ENCODE results near the gene MBD3L5. TPM values are rescaled to one million over a fixed set of nuclear protein-coding genes. Genes with fewer than 3 reads are reported as not detected.
A peak's percentile ranks its signal among the peaks of the same experiment; 100 is the strongest.

The MBD3L5 gene
- total and polyA plus RNA-seq, 4 donors: not detected

- no peak for TF ChIP-seq EGR1 (IDR thresholded peaks at IDR 0.05; ENCODE audit: low read depth in 2 of 2)
Measured at GRCh38 chr19:7000816-7001215, 29.6 kb upstream of the MBD3L5 start (continued).

GRCh38 chr19:7004313-7004931 is 26.0 kb upstream of the MBD3L5 start:
- H3K27me3 ChIP-seq (ENCODE audit: control insufficient read depth in 4 of 4, insufficient read depth in 4 of 4, low read length in 3 of 4): no peaks in the 10 kb centered on the region
- H3K4me3 ChIP-seq (ENCODE audit: low read depth in 1 of 3, low read length in 3 of 3): no peak overlapping the region
- H3K36me3 ChIP-seq (ENCODE audit: control insufficient read depth in 4 of 4, insufficient read depth in 3 of 4, low read depth in 1 of 4, low read length in 3 of 4): no peaks in the 10 kb centered on the region
- H3K27ac ChIP-seq (ENCODE audit: low read depth in 1 of 2, low read length in 2 of 2): no peak overlapping the region
- no peak for DNase-seq (ENCODE audit: low spot score)
- no peak overlapping the region for H3K9ac ChIP-seq (ENCODE audit: low read depth in 1 of 2, low read length in 2 of 2)
- H3K4me1 ChIP-seq (ENCODE audit: control insufficient read depth in 4 of 4, insufficient read depth in 4 of 4, low read length in 3 of 4): peaks cover 0 to 2% (median 0%) of the 10 kb centered on the region in 4 donors
- WGBS: 29% methylated on average over 18 of the region's 18 CpGs
- TF ChIP-seq RAD21 (IDR thresholded peaks at IDR 0.05) (peak; percentile 71 to 77), CTCF (IDR thresholded peaks at IDR 0.05; ENCODE audit: low read depth, low read length, missing input control) (peak; percentile 59), SP1 (IDR thresholded peaks at IDR 0.05) (no peak)
- no peaks in the 10 kb centered on the region for H3K9me3 ChIP-seq (ENCODE audit: control insufficient read depth in 4 of 4, low read length in 3 of 4)

- WGBS: 84% methylated on average over 11 of the region's 11 CpGs
- DNase-seq (ENCODE audit: low spot score): no peak
- no peak for TF ChIP-seq NR2F2 (IDR thresholded peaks at IDR 0.05)
- no peak for TF ChIP-seq EGR1 (IDR thresholded peaks at IDR 0.05; ENCODE audit: low read depth in 2 of 2)
- TF ChIP-seq ATF3 (IDR thresholded peaks at IDR 0.05): no peak
- no peak for TF ChIP-seq RXRA (IDR thresholded peaks at IDR 0.05)
- H3K4me3 ChIP-seq (ENCODE audit: low read depth in 1 of 3, low read length in 3 of 3): no peak overlapping the region
- peaks cover 0 to 2% (median 0%) of the 10 kb centered on the region in 4 donors for H3K4me1 ChIP-seq (ENCODE audit: control insufficient read depth in 4 of 4, insufficient read depth in 4 of 4, low read length in 3 of 4)
- no peak overlapping the region for H3K9ac ChIP-seq (ENCODE audit: low read depth in 1 of 2, low read length in 2 of 2)
- no peaks in the 10 kb centered on the region for H3K36me3 ChIP-seq (ENCODE audit: control insufficient read depth in 4 of 4, insufficient read depth in 3 of 4, low read depth in 1 of 4, low read length in 3 of 4)
- H3K9me3 ChIP-seq (ENCODE audit: control insufficient read depth in 4 of 4, low read length in 3 of 4): no peaks in the 10 kb centered on the region
- no peaks in the 10 kb centered on the region for H3K27me3 ChIP-seq (ENCODE audit: control insufficient read depth in 4 of 4, insufficient read depth in 4 of 4, low read length in 3 of 4)
- no peak overlapping the region for H3K27ac ChIP-seq (ENCODE audit: low read depth in 1 of 2, low read length in 2 of 2)
Measured at GRCh38 chr19:7006135-7006704, 24.2 kb upstream of the MBD3L5 start.

GRCh38 chr19:7007859-7008258 is 22.5 kb upstream of the MBD3L5 start:
- Histone ChIP-seq H3K9me3 (ENCODE audit: control insufficient read depth in 4 of 4, low read length in 3 of 4) (no peaks in the 10 kb centered on the region), H3K27me3 (ENCODE audit: control insufficient read depth in 4 of 4, insufficient read depth in 4 of 4, low read length in 3 of 4) (no peaks in the 10 kb centered on the region), H3K4me3 (ENCODE audit: low read depth in 1 of 3, low read length in 3 of 3) (no peak overlapping the region), H3K4me1 (ENCODE audit: control insufficient read depth in 4 of 4, insufficient read depth in 4 of 4, low read length in 3 of 4) (peaks cover 0 to 2% (median 0%) of the 10 kb centered on the region in 4 donors), H3K36me3 (ENCODE audit: control insufficient read depth in 4 of 4, insufficient read depth in 3 of 4, low read depth in 1 of 4, low read length in 3 of 4) (no peaks in the 10 kb centered on the region), H3K9ac (ENCODE audit: low read depth in 1 of 2, low read length in 2 of 2) (no peak overlapping the region), H3K27ac (ENCODE audit: low read depth in 1 of 2, low read length in 2 of 2) (no peak overlapping the region)
- WGBS: 49% methylated on average over 4 of the region's 4 CpGs
- no peak for DNase-seq (ENCODE audit: low spot score)
- TF ChIP-seq TAF1 (conservative IDR thresholded peaks at IDR 0.05) (no peak), GABPA (IDR thresholded peaks at IDR 0.05 in 1 of 2, conservative IDR thresholded peaks at IDR 0.05 in 1 of 2) (no peak), HNF4A (conservative IDR thresholded peaks at IDR 0.05) (no peak), FOXA2 (IDR thresholded peaks at IDR 0.05) (no peak), FOXA1 (IDR thresholded peaks at IDR 0.05) (no peak), RAD21 (IDR thresholded peaks at IDR 0.05) (no peak), NR2F2 (IDR thresholded peaks at IDR 0.05) (no peak), HNF4G (IDR thresholded peaks at IDR 0.05) (no peak), JUND (IDR thresholded peaks at IDR 0.05) (no peak), ZBTB33 (IDR thresholded peaks at IDR 0.05) (no peak), MAX (IDR thresholded peaks at IDR 0.05) (no peak), REST (IDR thresholded peaks at IDR 0.05) (no peak)
